ENCODE results near the gene SYNE1.

SYNE1 gene

DNA sequence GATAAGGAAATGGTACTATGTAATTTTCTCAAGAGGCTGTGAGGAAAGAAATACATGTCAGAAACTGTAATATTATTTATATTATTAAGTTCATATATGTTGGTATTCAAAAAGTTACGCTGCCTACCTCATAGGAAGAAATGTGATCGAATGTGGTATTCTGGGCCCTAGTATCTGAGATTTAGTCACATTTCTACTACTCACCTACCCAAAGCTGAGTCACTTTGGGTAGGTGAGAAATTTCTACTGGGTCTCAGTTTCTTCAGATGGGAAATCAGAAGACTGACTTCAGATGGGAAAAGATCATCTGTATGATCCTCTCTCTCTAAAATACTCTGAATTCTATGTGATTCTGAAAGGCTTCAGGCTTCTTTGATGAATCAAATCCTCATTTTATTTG lies 411.0 kb downstream of the SYNE1 start:
- DNase-seq (ENCODE audit: low read depth), result no peak
- TF ChIP-seq, protein P1, sequence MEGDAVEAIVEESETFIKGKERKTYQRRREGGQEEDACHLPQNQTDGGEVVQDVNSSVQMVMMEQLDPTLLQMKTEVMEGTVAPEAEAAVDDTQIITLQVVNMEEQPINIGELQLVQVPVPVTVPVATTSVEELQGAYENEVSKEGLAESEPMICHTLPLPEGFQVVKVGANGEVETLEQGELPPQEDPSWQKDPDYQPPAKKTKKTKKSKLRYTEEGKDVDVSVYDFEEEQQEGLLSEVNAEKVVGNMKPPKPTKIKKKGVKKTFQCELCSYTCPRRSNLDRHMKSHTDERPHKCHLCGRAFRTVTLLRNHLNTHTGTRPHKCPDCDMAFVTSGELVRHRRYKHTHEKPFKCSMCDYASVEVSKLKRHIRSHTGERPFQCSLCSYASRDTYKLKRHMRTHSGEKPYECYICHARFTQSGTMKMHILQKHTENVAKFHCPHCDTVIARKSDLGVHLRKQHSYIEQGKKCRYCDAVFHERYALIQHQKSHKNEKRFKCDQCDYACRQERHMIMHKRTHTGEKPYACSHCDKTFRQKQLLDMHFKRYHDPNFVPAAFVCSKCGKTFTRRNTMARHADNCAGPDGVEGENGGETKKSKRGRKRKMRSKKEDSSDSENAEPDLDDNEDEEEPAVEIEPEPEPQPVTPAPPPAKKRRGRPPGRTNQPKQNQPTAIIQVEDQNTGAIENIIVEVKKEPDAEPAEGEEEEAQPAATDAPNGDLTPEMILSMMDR (IDR thresholded peaks at IDR 0.05; ENCODE audit: control insufficient read depth, extremely low read depth, insufficient read depth), result no peak
- no peak overlapping the region for H3K4me3 ChIP-seq (ENCODE audit: low read depth, low read length)

DNA sequence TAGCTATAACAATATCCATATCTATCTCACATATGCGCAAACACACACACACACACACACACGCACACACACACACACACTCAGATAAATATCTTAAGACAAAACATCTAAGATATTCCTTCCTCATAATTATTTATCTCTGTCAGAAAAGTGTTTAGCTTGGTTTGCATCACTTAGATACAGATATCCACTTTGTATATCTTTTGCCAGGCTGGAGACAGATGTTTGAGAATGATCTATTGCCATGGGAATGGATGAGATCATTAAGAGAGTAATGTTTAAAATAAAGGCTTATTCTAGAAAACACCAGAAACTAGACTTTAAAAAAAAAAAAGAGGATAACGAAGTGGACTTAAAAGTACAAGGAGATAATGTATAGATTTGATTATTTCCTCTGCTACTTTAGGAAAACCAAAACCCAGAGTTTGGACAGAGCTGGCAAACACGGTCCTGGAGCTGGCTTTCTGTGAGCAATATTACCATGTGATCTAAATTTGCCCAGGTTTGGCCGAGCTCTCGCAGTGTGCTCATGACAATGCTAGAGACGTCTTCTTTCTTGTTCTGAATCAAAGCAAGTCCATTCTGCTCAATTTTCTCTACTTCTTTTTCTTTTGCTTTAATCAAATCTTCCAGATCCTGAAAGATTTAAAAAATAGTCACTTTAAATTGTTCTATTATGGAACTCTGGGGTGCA lies 411.8 kb downstream of the SYNE1 start:
- H3K4me3 ChIP-seq (ENCODE audit: low read depth, low read length), result no peak overlapping the region
- no peak for DNase-seq (ENCODE audit: low read depth)
- TF ChIP-seq, protein P1 (IDR thresholded peaks at IDR 0.05; ENCODE audit: control insufficient read depth, extremely low read depth, insufficient read depth), result no peak

DNA sequence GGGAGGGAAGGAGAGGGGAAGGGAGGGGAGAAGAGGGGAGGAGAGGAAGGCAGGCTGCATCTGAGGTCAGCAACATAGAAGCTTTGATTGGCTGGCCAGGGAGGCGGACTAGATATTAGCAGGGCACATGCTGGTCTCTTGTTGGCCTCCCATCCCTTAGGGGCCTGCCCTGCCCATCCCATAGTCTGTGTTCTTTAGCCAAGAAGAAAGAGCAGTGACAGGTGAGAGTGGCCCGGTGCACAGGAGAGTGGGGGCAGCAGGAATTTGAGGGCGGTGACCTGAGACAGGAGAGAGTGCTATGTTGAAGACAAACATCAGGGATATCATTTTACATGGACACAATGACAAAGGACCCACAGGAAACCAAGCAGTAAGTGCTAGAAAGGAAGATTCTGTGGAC lies 413.5 kb downstream of the SYNE1 start:
- no peak for DNase-seq (ENCODE audit: low read depth)
- no peak overlapping the region for H3K4me3 ChIP-seq (ENCODE audit: low read depth, low read length)
- TF ChIP-seq, protein P1 (IDR thresholded peaks at IDR 0.05; ENCODE audit: control insufficient read depth, extremely low read depth, insufficient read depth), result no peak

DNA sequence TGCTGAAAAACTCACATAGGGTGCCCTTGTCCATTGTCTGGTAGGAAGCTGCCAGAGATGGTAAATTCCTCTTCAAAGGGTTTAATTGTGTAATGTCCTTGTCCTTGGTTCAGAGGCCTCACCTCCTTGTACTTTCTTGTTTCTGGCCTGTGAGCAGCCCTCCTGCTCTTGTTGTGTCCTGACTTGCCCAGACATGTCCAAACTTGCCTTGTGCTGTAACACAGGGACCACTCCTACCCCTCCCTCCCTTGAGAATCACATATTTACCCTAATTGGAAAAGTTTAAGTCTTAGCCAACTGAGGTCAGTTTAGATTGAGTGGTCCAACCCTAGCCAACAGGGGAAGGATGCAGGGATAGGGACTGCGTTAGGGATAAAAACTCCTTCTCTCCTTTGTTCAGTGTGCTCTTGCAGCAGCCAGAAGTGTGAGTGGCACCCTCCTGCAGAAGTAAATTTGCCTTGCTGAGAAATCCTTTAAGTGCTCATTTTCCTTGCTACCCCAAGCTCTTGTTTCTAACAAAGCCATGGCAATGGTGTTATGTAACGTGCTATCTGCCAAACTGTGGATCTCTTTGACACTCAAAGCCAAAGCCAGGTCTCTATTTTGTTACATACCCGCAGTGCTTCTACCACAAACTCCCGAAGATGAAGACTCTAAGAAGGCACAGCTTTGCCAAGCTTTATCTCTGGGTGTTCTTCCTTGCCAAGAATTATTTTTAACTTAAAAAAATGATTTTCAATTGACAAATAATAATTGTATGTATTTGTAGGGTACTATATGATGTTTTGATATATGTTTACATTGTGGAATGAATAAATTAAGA lies 415.1 kb downstream of the SYNE1 start:
- TF ChIP-seq, protein P1 (IDR thresholded peaks at IDR 0.05; ENCODE audit: control insufficient read depth, extremely low read depth, insufficient read depth), result no peak
- H3K4me3 ChIP-seq (ENCODE audit: low read depth, low read length), result no peak overlapping the region
- no peak for DNase-seq (ENCODE audit: low read depth)

DNA sequence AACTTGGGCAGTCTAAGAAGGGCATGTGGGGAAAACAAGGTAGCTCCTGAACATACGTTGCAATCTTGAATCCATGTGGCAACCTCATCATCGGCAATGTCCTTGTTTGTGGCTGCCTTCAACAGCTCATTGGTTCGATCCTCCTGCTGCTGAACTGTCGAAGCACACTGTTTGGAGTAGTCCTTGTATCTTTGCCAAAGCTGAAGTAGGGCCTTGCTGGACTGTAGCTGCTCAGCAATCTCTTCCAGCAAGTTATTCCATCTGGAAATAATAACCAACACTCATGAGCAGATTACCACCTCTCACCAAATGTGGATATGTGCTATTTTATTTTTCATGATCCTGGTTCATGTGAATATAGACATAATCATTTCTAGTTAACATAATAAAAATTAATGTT lies 416.4 kb downstream of the SYNE1 start:
- TF ChIP-seq, protein P1 (IDR thresholded peaks at IDR 0.05; ENCODE audit: control insufficient read depth, extremely low read depth, insufficient read depth), result no peak
- no peak for DNase-seq (ENCODE audit: low read depth)
- H3K4me3 ChIP-seq (ENCODE audit: low read depth, low read length), result no peak overlapping the region

DNA sequence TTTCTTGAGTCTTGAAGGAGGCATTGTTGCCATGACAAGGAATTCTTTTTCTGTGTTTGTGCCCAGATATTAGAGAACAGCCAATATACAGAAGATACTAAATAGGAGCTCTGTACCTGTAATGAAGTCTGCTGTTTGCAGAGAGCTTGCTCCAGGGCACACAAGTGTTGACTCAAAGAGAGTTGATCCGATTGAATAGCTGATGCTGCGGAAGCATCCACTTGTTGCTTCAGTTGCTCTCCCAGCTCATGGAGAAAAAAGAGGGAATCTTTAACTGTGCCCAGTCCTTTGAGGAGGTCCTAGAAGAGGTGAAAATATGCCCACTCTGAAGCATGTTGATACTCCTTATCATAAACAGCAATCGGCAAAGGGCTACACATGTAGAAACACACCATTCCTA lies 418.3 kb downstream of the SYNE1 start:
- TF ChIP-seq, protein P1 (IDR thresholded peaks at IDR 0.05; ENCODE audit: control insufficient read depth, extremely low read depth, insufficient read depth), result no peak
- peak; percentile 27 for DNase-seq (ENCODE audit: low read depth)

More for the DNA sequence above, 418.3 kb downstream of the SYNE1 start:
- no peak overlapping the region for H3K4me3 ChIP-seq (ENCODE audit: low read depth, low read length)
